Neural cell (in vitro differentiated cells): ENCODE data around the gene ST6GALNAC4. TPM values are rescaled to one million over a fixed set of nuclear protein-coding genes. Genes with fewer than 3 reads are reported as not detected.

Experiments used
- H2AFZ ChIP-seq: fragments of 200-600, 300-800 bp; sonication (generic), shearing (Covaris generic); 2 replicates; pipeline ENCODE4 v1.6.0; 2014; ENCODE audit warnings: low read depth, mild to moderate bottlenecking, antibody characterized with exemption, low read length, moderate library complexity
- H3F3A ChIP-seq: fragments of 200-600 bp; shearing (Covaris generic); 2 replicates; pipeline ENCODE4 v1.6.1; 2016; ENCODE audit warnings: mild to moderate bottlenecking, moderate library complexity, mixed read lengths, antibody characterized with exemption, low read length; ENCODE audit not compliant: insufficient read depth, poor library complexity, severe bottlenecking
- H3K27ac ChIP-seq: fragments of 200-600, 300-800 bp; sonication (generic), shearing (Covaris generic); 2 replicates; pipeline ENCODE4 v1.5.1; 2014; ENCODE audit warnings: mild to moderate bottlenecking, low read length, moderate library complexity
- H3K27me3 ChIP-seq: fragments of 300-800, 200-600 bp; sonication (generic), shearing (Covaris generic); 2 replicates; pipeline ENCODE4 v1.6.0; 2014; ENCODE audit warnings: mild to moderate bottlenecking, low read depth, low read length, moderate library complexity; ENCODE audit not compliant: insufficient read depth
- H3K36me3 ChIP-seq: fragments of 300-800, 200-600 bp; sonication (generic), shearing (Covaris generic); 2 replicates; pipeline ENCODE4 v1.5.1; 2014; ENCODE audit warnings: mild to moderate bottlenecking, antibody characterized with exemption, low read length, moderate library complexity; ENCODE audit not compliant: insufficient read depth
- H3K4me2 ChIP-seq: fragments of 300-800, 200-600 bp; sonication (generic), shearing (Covaris generic); 2 replicates; pipeline ENCODE4 v1.6.0; 2014; ENCODE audit warnings: mild to moderate bottlenecking, low read length
- H3K4me3 ChIP-seq: fragments of 300-800, 200-600 bp; sonication (generic), shearing (Covaris generic); 2 replicates; pipeline ENCODE4 v1.5.1; 2014; ENCODE audit warnings: mild to moderate bottlenecking, low read length, moderate library complexity
- H3K79me2 ChIP-seq: fragments of 200-600 bp; shearing (Covaris generic); replicated peaks from 2 replicates; pipeline ENCODE4 v1.6.0; 2014; ENCODE audit warnings: mild to moderate bottlenecking, low read length, moderate library complexity; ENCODE audit not compliant: insufficient read depth
- H3K9ac ChIP-seq: fragments of 300-800, 200-600 bp; sonication (generic), shearing (Covaris generic); 2 replicates; pipeline ENCODE4 v1.6.1; 2016; ENCODE audit warnings: mild to moderate bottlenecking, low read length, mixed read lengths
- H3K9me2 ChIP-seq: fragments of 200-600 bp; shearing (Covaris generic); 2 replicates; pipeline ENCODE4 v1.6.1; 2016; ENCODE audit warnings: mild to moderate bottlenecking, low read length, mixed read lengths; ENCODE audit not compliant: insufficient read depth
- H3K9me3 ChIP-seq: fragments of 200-600, 300-800 bp; sonication (generic), shearing (Covaris generic); 2 replicates; pipeline ENCODE4 v1.6.1; 2016; ENCODE audit warnings: mild to moderate bottlenecking, mixed run types, low read length, moderate library complexity, mixed read lengths
- H4K20me1 ChIP-seq: fragments of 200-600 bp; shearing (Covaris generic); 2 replicates; pipeline ENCODE4 v1.6.1; 2016; ENCODE audit warnings: mild to moderate bottlenecking, mixed run types; ENCODE audit not compliant: insufficient read depth
- EP300 ChIP-seq: fragments of 450-650 bp; conservative IDR thresholded peaks from 2 replicates; pipeline ENCODE4 v1.6.1; 2014; ENCODE audit warnings: antibody characterized with exemption, mild to moderate bottlenecking, moderate library complexity; ENCODE audit not compliant: poor library complexity, severe bottlenecking
- EZH2 ChIP-seq: fragments of 200-600, 300-800 bp; shearing (Covaris generic), sonication (generic); IDR thresholded peaks from 2 replicates; pipeline ENCODE4 v1.6.1; 2014; ENCODE audit warnings: antibody characterized with exemption, low read length, borderline replicate concordance, mild to moderate bottlenecking; ENCODE audit not compliant: insufficient read depth, poor library complexity, severe bottlenecking
- MXI1 ChIP-seq: fragments of 450-650 bp; conservative IDR thresholded peaks from 2 replicates; pipeline ENCODE4 v1.6.1; 2014; ENCODE audit warnings: antibody characterized with exemption, mild to moderate bottlenecking; ENCODE audit not compliant: poor library complexity, severe bottlenecking
- POLR2AphosphoS5 ChIP-seq: IDR thresholded peaks from 2 replicates; pipeline ENCODE4 v1.6.1; 2012
- RAD21 ChIP-seq: fragments of 450-650 bp; conservative IDR thresholded peaks from 2 replicates; pipeline ENCODE4 v1.6.1; 2014; ENCODE audit warnings: antibody characterized with exemption, mild to moderate bottlenecking, moderate library complexity
- SMC3 ChIP-seq: fragments of 450-650 bp; conservative IDR thresholded peaks from 2 replicates; pipeline ENCODE4 v1.6.1; 2014; ENCODE audit warnings: antibody characterized with exemption, mild to moderate bottlenecking, moderate library complexity; ENCODE audit not compliant: poor library complexity
- TAF1 ChIP-seq: IDR thresholded peaks from 2 replicates; pipeline ENCODE4 v1.6.1; 2012; ENCODE audit warnings: low read depth
- polyA plus RNA-seq: library from polyadenylated mRNA; depleted of rRNA; stranded (reverse); fragments of >200 nt; gene quantifications from 2 replicates; pipeline ENCODE4 v1.2.3, GENCODE V29; 2014
- TF ChIP-seq, protein P1 (sequence below): fragments of 450-650 bp; IDR thresholded peaks from 2 replicates; pipeline ENCODE4 v1.5.1; 2014; ENCODE audit warnings: antibody characterized with exemption, mild to moderate bottlenecking, moderate library complexity; ENCODE audit not compliant: poor library complexity, severe bottlenecking
- TF ChIP-seq, protein P2 (sequence below): IDR thresholded peaks from 2 replicates; pipeline ENCODE4 v1.6.1; 2012; ENCODE audit warnings: borderline replicate concordance

The ST6GALNAC4 gene
- polyA plus RNA-seq, 1 donor from 2014 or later = 5.9 TPM

DNA sequence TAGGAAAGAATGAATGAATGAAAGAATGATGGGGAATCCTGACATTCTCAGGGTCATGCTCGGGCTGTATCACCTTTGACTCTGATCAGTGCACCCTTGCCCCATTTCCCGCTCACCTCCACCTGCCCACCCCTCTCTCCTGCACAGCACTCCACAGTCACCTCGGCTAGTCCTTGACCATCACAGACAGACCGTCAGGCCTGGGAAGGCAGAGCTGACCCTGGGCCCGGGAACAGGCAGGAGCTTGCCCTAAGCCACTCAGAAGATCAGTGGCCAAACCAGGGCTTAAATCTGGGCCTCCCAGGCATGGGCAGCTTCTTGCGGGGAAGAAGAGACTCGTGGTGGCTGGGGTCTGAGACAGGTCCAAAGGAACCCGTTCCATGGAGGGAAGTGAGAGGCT is 21.0 kb downstream of the ST6GALNAC4 start:
- H3K36me3 ChIP-seq = peaks cover 25% of the 10 kb centered on the region

DNA sequence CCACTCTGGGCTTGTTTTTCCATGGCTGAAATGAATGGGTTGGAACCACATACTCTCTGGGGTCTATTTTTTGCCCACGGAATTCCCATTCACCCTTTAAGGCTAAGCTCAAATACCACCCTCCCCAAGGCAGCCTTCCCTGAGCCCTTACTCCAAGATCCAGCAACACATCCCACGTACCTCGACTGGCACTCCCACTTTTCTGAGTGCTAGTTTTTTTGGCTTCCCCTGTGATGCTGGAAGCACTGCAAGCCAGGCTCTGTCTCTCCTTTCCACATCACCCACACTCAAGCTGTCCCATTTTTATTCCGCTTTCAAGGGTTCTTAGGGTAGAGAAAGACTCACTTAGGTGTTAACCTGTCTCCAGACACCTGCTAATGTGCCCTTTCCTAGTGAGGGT is 23.4 kb downstream of the ST6GALNAC4 start:
- Histone ChIP-seq H3K9ac (no peak overlapping the region), H3F3A (peaks cover 1% of the 10 kb centered on the region), H3K27me3 (no peaks in the 10 kb centered on the region), H3K9me3 (no peaks in the 10 kb centered on the region), H3K9me2 (no peaks in the 10 kb centered on the region), H3K36me3 (peaks cover 25% of the 10 kb centered on the region), H3K4me3 (no peak overlapping the region), H4K20me1 (no peaks in the 10 kb centered on the region), H3K79me2 (no peaks in the 10 kb centered on the region), H2AFZ (no peak overlapping the region), H3K27ac (no peak overlapping the region), H3K4me2 (no peak overlapping the region)
- TF ChIP-seq RAD21 = no peak
- TF ChIP-seq MXI1 = no peak
- no peak for TF ChIP-seq TAF1
- TF ChIP-seq EP300 = no peak
- no peak for TF ChIP-seq SMC3
- TF ChIP-seq, protein P1, sequence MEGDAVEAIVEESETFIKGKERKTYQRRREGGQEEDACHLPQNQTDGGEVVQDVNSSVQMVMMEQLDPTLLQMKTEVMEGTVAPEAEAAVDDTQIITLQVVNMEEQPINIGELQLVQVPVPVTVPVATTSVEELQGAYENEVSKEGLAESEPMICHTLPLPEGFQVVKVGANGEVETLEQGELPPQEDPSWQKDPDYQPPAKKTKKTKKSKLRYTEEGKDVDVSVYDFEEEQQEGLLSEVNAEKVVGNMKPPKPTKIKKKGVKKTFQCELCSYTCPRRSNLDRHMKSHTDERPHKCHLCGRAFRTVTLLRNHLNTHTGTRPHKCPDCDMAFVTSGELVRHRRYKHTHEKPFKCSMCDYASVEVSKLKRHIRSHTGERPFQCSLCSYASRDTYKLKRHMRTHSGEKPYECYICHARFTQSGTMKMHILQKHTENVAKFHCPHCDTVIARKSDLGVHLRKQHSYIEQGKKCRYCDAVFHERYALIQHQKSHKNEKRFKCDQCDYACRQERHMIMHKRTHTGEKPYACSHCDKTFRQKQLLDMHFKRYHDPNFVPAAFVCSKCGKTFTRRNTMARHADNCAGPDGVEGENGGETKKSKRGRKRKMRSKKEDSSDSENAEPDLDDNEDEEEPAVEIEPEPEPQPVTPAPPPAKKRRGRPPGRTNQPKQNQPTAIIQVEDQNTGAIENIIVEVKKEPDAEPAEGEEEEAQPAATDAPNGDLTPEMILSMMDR = no peak
- TF ChIP-seq EZH2 = no peak
- no peak for TF ChIP-seq POLR2AphosphoS5
- TF ChIP-seq, protein P2, sequence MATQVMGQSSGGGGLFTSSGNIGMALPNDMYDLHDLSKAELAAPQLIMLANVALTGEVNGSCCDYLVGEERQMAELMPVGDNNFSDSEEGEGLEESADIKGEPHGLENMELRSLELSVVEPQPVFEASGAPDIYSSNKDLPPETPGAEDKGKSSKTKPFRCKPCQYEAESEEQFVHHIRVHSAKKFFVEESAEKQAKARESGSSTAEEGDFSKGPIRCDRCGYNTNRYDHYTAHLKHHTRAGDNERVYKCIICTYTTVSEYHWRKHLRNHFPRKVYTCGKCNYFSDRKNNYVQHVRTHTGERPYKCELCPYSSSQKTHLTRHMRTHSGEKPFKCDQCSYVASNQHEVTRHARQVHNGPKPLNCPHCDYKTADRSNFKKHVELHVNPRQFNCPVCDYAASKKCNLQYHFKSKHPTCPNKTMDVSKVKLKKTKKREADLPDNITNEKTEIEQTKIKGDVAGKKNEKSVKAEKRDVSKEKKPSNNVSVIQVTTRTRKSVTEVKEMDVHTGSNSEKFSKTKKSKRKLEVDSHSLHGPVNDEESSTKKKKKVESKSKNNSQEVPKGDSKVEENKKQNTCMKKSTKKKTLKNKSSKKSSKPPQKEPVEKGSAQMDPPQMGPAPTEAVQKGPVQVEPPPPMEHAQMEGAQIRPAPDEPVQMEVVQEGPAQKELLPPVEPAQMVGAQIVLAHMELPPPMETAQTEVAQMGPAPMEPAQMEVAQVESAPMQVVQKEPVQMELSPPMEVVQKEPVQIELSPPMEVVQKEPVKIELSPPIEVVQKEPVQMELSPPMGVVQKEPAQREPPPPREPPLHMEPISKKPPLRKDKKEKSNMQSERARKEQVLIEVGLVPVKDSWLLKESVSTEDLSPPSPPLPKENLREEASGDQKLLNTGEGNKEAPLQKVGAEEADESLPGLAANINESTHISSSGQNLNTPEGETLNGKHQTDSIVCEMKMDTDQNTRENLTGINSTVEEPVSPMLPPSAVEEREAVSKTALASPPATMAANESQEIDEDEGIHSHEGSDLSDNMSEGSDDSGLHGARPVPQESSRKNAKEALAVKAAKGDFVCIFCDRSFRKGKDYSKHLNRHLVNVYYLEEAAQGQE = no peak

More for the DNA sequence above, 21.0 kb downstream of the ST6GALNAC4 start:
- Histone ChIP-seq H3K27ac (no peak overlapping the region), H3K79me2 (no peaks in the 10 kb centered on the region), H3K27me3 (no peaks in the 10 kb centered on the region), H4K20me1 (no peaks in the 10 kb centered on the region), H3K4me3 (no peak overlapping the region), H3K9me3 (no peaks in the 10 kb centered on the region), H3K4me2 (no peak overlapping the region), H3K9me2 (no peaks in the 10 kb centered on the region), H3F3A (peaks cover 5% of the 10 kb centered on the region), H3K9ac (no peak overlapping the region), H2AFZ (no peak overlapping the region)
- TF ChIP-seq RAD21 = no peak

DNA sequence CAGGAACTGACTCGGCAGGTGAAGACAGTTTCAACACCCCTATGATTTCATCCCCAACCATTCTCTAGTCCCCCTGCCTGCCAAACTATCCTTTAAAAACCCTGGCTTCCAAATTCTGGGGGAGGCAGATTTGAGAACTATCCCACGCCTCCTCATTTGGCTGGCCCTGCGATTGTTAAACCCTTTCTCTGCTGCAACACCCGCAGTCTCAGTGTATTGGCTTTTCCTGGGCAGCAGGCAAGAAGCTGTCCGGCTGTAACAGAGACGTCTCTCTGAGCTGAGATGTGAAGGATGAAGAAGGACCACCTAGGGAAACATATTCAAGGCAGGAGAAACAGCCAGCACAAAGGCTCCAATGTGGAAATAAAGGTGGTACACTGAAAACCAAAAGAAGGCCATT is 24.0 kb downstream of the ST6GALNAC4 start:
- H3F3A ChIP-seq = no peaks in the 10 kb centered on the region
- no peaks in the 10 kb centered on the region for H3K79me2 ChIP-seq
- peaks cover 25% of the 10 kb centered on the region for H3K36me3 ChIP-seq
- no peak for TF ChIP-seq MXI1
- TF ChIP-seq, protein P2 = no peak
- no peak for TF ChIP-seq EP300
- TF ChIP-seq RAD21 = no peak
- TF ChIP-seq EZH2 = no peak
- TF ChIP-seq TAF1 = no peak
- TF ChIP-seq POLR2AphosphoS5 = no peak
- TF ChIP-seq, protein P1 = no peak
- no peak overlapping the region for H3K4me3 ChIP-seq
- no peaks in the 10 kb centered on the region for H3K27me3 ChIP-seq
- H3K9me3 ChIP-seq = no peaks in the 10 kb centered on the region
- H3K9ac ChIP-seq = no peak overlapping the region
- no peak overlapping the region for H2AFZ ChIP-seq
- no peak overlapping the region for H3K27ac ChIP-seq
- no peaks in the 10 kb centered on the region for H3K9me2 ChIP-seq
- H3K4me2 ChIP-seq = no peak overlapping the region
- no peaks in the 10 kb centered on the region for H4K20me1 ChIP-seq
